Skeletal muscle tissue (tissue), 4 donors: ENCODE measurements around the gene LIMS4. TPM values are rescaled to one million over a fixed set of nuclear protein-coding genes. Genes with fewer than 3 reads are reported as not detected.
"Not testable (repeated sequence)": the region's sequence is repeated elsewhere in the genome, so short reads cannot be mapped to it uniquely, and the experiment has no call there.

ENCODE experiments used
- H3K27ac ChIP-seq: one replicate; pipeline ENCODE4 v1.7.0; 2013; ENCODE audit warnings: mild to moderate bottlenecking, low read depth, low read length, inconsistent platforms
- H3K27me3 ChIP-seq, 3 donors: one replicate each; pipeline ENCODE4 v1.7.0; 2013; ENCODE audit warnings: low read length in 3 of 3; ENCODE audit not compliant: control insufficient read depth in 3 of 3, insufficient read depth in 3 of 3
- H3K36me3 ChIP-seq, 3 donors: one replicate each; pipeline ENCODE4 v1.7.0; 2013; ENCODE audit warnings: low read length in 3 of 3; ENCODE audit not compliant: control insufficient read depth in 3 of 3, insufficient read depth in 3 of 3
- H3K4me1 ChIP-seq, 3 donors: one replicate each; pipeline ENCODE4 v1.7.0; 2013; ENCODE audit warnings: low read length in 3 of 3, mild to moderate bottlenecking in 3 of 3; ENCODE audit not compliant: control insufficient read depth in 3 of 3, insufficient read depth in 3 of 3
- H3K4me3 ChIP-seq, 3 donors: one replicate each; pipeline ENCODE4 v1.7.0; 2013; ENCODE audit warnings: low read length in 3 of 3
- H3K9ac ChIP-seq, 3 donors: one replicate each; pipeline ENCODE4 v1.7.0; 2013; ENCODE audit warnings: low read length in 3 of 3, mild to moderate bottlenecking in 3 of 3, moderate library complexity in 2 of 3, low read depth in 1 of 3
- H3K9me3 ChIP-seq, 3 donors: one replicate each; pipeline ENCODE4 v1.7.0; 2013; ENCODE audit warnings: low read length in 3 of 3; ENCODE audit not compliant: control insufficient read depth in 3 of 3
- total RNA-seq: library from RNA; depleted of rRNA; stranded (reverse); fragments of >200 nt; gene quantifications from one replicate; pipeline ENCODE4 v1.2.3, GENCODE V29; 2014
- donor health status: Osteomylitis.

LIMS4 gene
- total RNA-seq, 1 donor from 2014 or later, result 1.0 TPM

DNA sequence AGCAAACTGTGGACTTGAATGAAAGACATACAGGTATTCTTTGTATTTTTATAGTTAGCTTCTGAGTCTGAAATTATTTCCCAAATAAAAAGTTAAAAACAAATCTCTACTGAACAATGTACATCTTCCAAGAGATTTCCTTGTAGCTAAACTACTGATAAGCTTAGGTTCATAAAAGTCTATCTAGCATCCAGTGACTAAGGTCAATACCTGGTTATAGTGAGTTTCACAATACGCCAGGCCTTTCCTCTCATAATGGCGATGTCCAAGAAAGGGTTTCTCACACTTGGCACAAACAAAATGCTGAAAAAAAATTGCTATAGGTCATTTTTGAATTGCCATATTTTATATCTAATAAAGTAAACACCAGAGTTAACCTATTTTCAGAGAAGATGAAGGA, 21.7 kb downstream of the LIMS4 start:
- not testable (repeated sequence) for H3K9me3 ChIP-seq, H3K9ac ChIP-seq, H3K36me3 ChIP-seq, H3K27me3 ChIP-seq, H3K4me3 ChIP-seq, H3K27ac ChIP-seq, H3K4me1 ChIP-seq

DNA sequence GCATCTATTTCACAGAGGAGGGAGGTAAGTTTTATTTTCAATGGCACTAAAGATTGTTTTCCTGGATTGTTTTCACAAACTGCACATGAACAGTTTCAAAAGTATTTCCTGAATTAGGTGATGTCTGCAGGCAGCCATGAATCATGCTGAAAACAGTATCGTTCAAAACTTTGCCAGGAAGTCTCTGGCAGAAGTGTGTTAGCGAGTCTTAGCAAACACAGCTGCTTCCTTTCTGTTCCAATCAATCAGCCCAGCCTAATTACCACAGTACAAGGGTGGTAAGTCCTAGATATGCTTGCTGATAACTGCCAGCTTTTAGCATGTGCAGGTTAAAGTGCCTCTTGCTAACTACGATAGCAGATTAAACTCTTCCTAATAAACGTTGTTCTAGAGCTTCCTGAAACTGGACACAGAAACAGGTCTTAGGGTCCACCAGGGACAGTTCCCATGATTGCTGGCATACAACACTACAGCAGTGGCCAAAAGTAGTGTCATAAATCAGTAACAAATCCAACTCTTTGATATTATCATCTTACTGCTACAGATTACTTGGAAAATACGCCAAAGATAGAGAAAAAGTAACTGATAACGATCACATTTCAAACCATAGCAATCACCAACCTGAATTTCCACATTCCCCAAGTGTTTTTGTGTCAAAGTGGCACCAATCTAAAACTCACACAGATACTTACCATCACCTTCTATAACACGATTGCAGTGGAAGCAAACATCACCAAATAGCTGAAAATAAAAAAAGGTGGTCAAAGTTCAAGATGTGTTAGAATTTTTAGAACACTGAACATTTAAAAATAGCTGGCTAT, 23.3 kb downstream of the LIMS4 start:
- H3K9ac ChIP-seq, H3K36me3 ChIP-seq, H3K9me3 ChIP-seq: not testable (repeated sequence)

DNA sequence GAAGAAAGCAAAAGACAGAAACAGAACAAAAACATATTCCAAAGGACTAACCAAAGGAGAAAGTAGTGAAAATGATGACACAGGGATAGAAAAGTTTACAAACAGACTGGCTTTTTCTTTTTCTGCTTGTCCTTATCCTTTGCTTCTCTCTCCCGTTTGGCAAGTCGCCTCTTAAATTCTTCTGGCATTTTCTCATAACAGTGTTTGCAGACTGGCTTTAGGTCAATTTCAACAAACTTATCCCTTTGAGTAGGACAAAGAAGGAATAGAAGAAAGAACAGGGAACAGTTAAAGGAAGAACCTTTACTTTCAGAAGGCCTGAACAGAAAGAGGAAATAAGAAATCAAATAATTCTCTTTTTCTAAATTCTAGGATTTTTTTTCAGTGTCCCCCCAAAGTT, 26.0 kb downstream of the LIMS4 start:
- not testable (repeated sequence) for H3K9ac ChIP-seq, H3K4me3 ChIP-seq, H3K27ac ChIP-seq, H3K4me1 ChIP-seq, H3K36me3 ChIP-seq, H3K27me3 ChIP-seq, H3K9me3 ChIP-seq

More for the DNA sequence above, 23.3 kb downstream of the LIMS4 start:
- H3K27me3 ChIP-seq, H3K4me3 ChIP-seq, H3K27ac ChIP-seq, H3K4me1 ChIP-seq: not testable (repeated sequence)

- not testable (repeated sequence) for H3K27ac ChIP-seq, H3K27me3 ChIP-seq, H3K9ac ChIP-seq, H3K4me1 ChIP-seq, H3K36me3 ChIP-seq, H3K4me3 ChIP-seq, H3K9me3 ChIP-seq
These were observed 29.2 kb downstream of the LIMS4 start for GRCh38 chr2:110443305-110444005.

DNA sequence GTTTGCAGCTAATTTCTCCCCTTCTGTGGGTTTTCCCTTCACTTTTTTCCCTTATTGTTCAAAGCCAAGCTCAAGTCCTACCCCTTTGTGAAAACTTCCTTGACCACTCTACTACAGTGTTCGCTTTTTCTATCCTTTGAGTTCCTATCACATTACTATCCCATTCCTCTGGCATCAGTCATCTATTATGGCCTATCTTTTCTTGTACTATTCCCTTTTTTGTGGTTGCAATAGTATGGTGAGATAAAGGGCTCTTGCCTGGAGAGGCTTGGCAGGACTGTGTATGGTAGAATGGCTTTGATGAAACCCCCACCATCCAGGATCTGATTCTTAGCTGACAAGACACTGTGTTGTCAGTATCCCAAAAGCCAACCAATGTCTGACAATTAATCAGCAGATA, 30.7 kb downstream of the LIMS4 start:
- not testable (repeated sequence) for H3K27me3 ChIP-seq, H3K9ac ChIP-seq, H3K36me3 ChIP-seq, H3K9me3 ChIP-seq, H3K4me1 ChIP-seq, H3K27ac ChIP-seq, H3K4me3 ChIP-seq

DNA sequence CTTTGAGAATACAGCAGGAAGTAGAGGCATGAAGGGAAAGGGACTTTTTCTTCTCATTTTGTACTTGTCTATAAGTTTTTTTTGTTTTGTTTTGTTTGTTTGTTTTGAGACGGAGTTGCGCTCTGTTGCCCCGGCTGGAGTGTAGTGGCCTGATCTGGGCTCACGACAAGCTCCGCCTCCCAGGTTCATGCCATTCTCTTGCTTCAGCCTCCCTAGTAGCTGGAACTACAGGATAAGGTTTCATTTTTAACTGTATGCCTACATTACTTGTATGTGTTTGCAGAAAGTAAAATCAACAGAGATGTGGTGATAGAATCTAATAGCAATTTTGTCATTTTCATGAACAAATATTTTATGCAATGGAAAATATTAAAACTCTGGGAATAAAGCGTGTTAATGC, 38.1 kb downstream of the LIMS4 start:
- H3K36me3 ChIP-seq, H3K9ac ChIP-seq, H3K4me1 ChIP-seq, H3K27me3 ChIP-seq, H3K27ac ChIP-seq, H3K9me3 ChIP-seq, H3K4me3 ChIP-seq: not testable (repeated sequence)

DNA sequence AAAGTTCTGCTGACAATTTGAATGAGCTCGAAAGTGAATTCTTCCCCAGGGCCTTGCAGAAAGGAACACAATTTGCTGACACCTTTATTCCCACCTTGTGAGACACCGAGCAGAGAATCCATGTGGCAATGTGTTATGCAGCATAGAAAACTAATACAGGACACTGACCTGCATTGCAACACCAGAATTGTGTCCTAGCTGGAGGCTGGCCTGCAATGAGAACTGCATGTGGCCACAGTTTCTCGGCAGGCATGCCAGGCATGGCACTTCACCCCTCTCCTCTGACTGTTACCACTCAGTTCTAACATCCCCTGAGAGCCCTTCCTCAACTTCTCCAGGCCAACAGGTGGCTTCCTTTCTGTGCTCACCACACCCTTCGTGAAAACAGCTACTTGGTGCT, 46.9 kb downstream of the LIMS4 start:
- not testable (repeated sequence) for H3K9me3 ChIP-seq, H3K27me3 ChIP-seq, H3K9ac ChIP-seq, H3K4me3 ChIP-seq, H3K27ac ChIP-seq, H3K36me3 ChIP-seq, H3K4me1 ChIP-seq

DNA sequence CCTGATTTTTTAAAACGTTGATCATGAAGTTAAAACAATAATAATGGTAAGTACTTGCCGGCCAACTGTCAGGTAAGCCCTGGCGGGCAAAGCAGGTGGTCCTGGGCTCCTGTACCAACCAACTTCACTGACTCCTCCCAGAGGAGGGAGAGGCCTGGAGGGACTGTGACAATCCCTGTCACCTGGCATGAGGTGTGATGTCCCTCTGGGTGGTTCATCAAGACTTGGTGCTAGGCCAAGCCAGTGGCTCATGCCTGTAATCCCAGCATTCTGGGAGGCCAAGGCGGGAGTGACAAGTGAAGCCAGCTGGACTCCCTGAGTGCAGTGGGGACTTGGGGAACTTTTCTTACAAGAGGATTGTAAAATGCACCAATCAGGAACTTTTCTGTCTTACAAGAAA, 48.2 kb downstream of the LIMS4 start:
- not testable (repeated sequence) for H3K9me3 ChIP-seq, H3K27ac ChIP-seq, H3K4me1 ChIP-seq, H3K27me3 ChIP-seq, H3K9ac ChIP-seq, H3K36me3 ChIP-seq, H3K4me3 ChIP-seq

DNA sequence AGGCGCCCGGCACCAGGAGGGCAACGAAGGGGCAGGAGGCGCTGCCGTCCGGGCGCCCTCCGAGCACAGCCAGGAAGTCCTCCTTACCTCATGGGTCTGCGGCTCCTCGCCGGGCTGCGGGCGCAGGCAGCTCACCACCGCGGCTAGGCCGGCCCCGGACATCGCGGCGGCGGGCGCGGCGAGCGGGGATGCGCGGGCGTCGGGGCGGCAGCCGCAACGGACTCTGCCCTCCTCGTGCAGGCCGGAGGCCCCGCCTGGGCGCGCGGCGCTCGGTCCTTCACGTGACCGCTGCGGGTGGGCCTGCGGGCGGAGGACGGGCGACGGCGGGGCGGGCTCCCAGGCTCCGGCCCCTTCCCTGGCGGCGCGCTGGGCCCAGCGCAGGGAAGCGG, 49.0 kb downstream of the LIMS4 start:
- not testable (repeated sequence) for H3K4me3 ChIP-seq, H3K27me3 ChIP-seq, H3K4me1 ChIP-seq, H3K36me3 ChIP-seq, H3K9me3 ChIP-seq, H3K9ac ChIP-seq, H3K27ac ChIP-seq

- H3K9ac ChIP-seq, H3K9me3 ChIP-seq, H3K27ac ChIP-seq, H3K27me3 ChIP-seq, H3K4me3 ChIP-seq, H3K36me3 ChIP-seq, H3K4me1 ChIP-seq: not testable (repeated sequence)
These were observed 49.6 kb downstream of the LIMS4 start for GRCh38 chr2:110422852-110423573.
